Left renal cortex interstitium (tissue), 4 donors: ENCODE measurements around the gene STK24. TPM values are rescaled to one million over a fixed set of nuclear protein-coding genes. Genes with fewer than 3 reads are reported as not detected.

Experiments
- DNase-seq, 4 donors: peaks; one replicate each; pipeline ENCODE4 v3.0.0-alpha.2; 2013; ENCODE audit warnings: low read depth in 4 of 4, low spot score in 2 of 4, missing footprints in 1 of 4
- polyA plus RNA-seq, 4 donors: library from polyadenylated mRNA; unstranded; fragments of 120-200 nt; gene quantifications; one replicate each; pipeline ENCODE4 v1.2.1, GENCODE V29; 2013; ENCODE audit not compliant: insufficient read length in 4 of 4

The STK24 gene
- polyA plus RNA-seq, 4 donors: 110 to 129 (median 115) TPM

DNA sequence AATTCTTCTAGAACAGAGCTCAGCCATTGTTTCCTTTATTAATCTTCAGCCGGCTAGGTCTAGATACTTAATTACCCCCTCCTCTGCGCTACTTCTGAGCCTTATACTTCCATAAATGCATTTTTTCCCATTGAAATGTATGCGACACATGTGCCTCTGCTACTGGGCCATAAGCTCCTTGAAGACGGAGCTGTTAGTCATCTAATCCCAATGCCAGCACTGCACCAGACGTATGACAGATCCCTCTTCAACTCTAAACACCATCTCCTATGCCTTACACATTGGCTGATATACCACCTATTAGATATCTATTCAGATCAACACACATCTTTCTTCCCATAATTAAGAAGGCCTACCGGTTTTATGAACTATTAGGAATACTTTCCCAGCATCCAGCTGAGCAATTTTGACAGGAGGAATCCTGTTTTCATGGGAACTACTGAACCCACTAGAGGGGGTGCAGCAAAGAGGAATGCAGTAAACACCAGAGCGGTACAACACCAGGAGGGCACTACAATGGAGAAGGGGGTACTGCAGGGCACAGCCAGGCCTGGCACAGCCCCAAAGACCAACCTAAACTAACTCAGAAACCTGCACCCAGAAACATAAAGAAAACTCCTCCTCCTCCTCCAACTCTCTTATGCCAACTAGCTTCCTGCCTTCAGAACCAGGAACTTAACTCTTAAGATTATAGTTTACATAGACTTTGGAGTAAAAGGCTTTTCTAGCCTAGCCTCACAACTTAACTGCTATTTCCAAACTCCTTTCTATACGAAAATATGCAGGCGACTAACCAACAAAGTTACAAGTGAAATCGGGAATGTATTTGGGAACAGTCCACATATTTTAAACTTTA, 18.7 kb downstream of the STK24 start:
- DNase-seq: no peak

DNA sequence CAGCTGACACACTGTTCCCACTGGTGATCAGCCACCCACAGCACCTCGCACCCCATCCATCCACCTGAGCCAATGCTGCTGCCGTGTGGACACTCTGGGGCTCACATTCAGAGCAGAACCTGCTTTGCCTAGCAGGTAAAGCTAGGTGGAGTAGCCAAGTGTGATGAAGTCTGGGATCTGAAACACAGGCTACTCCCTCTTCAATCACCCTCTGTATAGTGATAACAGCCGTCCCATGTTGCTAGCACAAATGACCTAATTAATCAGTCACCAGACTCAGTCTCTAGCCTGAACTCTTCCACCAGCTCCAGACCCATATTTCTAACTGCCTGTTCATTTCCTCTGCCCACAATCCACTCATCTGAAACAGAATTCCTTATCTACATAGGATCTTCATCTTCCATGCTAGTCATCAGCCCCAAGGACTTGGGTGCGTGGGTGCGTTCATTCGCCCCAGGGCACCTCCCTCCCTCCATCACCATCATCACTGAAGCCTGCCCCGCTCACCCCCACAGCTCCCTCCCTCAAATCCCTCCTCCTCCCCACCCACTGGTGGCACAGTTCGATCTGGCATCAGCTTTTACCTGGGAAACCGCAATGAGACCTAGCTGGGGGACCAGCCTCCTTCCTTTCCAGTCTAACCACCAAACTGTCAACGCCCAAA, 19.8 kb downstream of the STK24 start:
- no peak for DNase-seq

DNA sequence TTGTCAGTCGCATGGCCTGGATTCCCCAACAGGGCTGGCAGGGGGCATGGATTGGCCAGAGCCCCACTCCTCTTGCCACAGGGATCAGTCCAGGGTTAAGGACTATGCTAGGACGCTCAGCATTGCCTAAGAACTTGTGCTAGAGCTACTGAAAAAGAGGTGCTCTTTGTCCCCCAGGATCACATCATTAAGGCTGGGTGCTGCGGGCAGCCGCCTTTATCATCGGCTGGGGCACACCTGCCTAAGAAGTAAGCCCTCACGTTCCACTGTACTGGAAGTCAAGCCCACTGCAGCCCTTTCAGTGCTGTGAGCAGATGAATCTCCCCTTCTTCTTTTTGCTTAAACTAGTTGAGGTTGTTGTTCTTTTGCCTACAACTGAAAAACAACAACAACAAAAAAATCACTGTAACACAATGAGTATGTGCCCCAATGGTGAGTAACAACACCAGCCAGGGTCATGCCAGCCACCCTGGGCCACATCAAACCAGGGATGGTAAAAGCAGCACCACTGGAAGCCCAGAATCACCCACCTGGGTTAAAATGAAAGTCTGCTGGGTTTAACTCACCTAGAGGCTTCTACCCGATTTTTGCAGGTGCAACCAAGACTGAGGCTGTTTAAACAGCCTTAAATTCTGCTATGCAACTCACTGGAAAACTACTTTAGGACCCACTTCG, 20.6 kb downstream of the STK24 start:
- DNase-seq: no peak

DNA sequence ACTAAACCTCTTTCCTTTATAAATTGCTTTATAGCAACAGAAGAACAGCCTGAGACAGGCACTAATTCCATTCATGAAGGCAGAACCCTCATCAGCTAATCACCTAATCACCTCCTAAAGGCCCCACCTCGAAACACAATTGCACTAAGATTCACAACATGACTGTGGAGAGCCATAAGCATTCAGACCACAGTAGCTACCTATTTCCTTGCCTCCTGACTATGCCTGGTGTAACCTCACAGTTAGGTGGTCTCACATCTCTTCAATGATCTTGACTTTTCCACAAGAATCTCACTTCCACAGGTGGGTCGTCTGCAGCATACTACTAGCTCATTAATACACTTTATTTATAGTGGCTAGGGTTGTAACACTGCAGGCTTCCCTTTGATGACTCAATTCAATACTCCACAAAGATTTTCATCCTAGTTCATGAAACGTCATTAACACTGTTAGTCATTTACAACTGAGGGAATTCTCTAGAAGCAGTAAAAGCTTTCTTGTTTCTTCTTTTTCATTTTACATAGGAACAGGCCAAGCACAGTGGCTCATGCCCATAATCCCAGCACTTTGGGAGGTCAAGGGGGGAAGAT, 27.1 kb downstream of the STK24 start:
- no peak for DNase-seq

DNA sequence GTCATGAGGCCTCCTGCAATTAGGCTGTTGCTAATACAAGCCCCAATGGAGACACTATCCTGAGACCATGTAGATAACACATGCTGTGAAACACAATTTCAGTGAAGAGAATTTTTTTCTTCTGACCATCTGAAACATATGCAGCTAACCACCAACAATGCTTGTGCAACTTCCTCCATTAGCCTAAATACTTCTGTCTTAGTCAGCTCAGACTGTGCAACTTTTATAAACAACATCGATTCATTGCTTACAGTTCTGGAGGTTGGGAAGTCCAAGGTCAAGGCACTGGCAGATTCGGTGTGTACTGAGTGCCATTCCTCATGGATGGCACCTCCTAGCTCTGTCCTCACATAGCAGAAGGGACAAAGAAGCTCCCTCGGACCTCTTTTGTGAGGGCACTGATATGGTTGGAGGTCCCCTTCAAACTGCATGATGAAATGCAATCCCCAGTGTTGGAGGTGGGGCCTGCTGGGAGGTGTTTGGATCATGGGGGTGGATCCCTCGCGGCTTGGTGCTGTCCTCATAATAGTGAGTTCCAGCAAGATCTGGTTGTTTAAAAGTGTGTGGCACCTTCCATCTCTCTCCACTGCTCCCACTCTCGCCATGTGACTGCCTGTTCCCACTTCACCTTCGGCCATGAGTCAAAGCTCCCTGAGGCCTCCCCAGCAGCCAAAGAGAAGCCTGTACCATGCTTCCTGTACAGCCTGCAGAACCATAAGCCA, 27.7 kb downstream of the STK24 start:
- no peak for DNase-seq

DNA sequence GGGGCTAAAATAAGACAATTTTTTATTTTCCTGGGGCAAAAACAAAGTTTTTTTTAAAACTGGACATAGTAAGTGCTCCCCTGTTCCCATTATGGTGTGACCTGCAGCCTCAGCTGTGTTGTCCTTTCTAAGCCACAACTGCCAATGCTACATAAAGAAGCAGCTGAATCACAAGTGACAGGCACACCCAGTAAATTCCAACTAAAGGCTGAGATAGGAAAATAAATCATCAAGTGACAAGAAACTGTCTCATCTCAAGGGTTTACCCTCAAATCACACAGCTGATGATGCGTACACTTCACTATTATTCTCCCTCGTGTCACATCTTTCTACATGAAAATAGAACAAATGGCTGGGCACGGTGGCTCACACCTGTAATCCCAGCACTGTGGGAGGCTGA, 28.7 kb downstream of the STK24 start:
- no peak for DNase-seq

DNA sequence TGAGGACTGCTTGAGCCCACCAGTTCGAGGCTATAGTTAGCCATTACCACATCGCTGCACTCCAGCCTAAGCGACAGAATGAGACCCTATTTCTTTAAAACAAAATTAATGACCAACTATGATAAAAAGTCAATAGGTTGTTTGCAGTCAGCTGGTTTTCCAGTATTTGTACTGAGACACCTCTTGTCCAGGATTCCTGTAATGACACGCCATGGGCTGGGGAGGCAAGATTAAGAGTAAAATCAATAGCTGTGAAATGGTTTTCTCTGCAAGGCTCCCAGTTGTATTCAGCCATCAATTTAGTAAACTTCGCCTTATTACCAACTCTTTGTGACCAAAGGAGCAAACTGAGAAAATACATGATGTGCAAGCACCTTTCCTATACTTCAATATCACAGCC, 29.5 kb downstream of the STK24 start:
- no peak for DNase-seq

DNA sequence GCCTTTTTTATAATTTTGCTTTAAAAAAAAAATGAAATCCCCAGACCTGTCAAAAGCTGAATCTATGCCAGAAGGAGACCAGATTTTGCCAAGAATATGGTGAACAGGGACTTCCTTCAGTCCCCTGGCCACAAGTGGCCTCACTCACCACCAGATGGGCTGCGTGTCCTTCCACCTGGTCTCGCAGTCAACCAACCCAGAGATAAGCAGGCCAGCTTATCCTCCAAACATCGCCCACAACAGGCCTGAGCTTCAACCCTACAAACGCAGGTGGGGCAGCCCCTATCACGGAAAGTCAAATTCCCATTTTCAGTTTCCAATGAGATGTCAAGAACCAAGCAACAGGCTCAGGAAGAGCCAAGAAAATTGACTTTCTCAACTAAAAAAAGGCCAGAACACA, 30.5 kb downstream of the STK24 start:
- no peak for DNase-seq

DNA sequence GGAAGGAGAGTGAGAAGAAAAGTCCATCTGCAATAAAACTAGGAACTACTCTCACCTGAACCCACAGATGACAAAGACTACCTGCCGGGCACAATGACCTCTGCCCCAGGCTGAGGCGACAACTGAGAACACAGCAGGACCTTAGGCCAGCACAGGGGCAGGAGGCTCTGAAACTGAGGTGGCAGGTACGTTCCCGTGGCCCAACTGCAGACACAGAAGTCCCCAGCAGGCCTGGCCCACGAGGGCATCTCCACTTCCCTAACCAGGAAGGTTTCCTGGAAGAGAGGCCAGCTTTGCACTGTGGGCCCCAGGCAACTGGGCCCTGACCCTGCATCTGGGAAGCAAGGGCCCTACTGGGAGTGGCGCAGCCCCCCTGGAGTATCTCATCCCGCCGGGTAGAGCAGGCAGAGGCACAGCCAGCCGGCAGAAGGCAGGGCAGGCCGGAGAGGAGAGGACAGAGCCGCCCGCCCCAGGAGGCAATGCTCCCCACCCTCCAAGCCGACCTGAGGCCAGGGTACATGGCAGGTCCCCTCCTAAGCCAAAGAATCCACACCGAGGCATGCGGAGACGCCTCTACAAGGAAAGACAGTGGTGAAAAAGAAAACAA, 32.7 kb downstream of the STK24 start:
- DNase-seq: no peak

DNA sequence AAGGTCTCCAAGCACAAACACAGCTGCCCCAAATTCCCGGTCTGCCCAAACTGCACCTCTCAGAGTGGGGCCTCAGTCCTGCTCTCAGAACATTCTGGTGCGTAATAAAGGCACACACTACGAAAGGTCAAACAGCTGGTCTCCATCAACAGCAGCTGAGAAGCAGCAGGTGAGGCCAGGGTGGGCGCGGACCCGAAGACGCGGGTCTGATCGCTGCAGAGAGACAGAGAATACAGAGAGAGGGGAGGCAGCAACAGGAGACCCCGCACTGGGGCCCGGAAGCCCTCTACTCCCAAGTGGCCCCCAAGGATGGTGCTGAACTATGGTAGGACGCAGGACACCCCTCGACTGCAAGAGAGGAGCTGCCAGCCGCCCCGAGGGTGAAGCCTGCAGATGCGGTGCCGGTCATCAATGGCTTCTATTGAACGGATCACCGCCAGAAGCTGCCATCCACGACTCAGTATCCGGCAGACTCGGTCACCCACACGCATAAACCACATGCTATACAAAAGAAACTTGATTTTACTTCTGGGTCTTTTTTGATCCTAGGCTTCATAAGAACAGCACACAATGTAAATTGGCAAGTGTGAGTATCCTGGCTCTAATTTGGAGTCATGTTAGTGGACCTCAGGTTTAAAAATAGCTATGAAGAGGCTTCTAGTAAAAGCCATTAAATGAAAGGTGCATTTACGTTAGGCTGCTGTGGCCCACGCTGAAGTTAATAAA, 33.4 kb downstream of the STK24 start:
- DNase-seq: no peak

DNA sequence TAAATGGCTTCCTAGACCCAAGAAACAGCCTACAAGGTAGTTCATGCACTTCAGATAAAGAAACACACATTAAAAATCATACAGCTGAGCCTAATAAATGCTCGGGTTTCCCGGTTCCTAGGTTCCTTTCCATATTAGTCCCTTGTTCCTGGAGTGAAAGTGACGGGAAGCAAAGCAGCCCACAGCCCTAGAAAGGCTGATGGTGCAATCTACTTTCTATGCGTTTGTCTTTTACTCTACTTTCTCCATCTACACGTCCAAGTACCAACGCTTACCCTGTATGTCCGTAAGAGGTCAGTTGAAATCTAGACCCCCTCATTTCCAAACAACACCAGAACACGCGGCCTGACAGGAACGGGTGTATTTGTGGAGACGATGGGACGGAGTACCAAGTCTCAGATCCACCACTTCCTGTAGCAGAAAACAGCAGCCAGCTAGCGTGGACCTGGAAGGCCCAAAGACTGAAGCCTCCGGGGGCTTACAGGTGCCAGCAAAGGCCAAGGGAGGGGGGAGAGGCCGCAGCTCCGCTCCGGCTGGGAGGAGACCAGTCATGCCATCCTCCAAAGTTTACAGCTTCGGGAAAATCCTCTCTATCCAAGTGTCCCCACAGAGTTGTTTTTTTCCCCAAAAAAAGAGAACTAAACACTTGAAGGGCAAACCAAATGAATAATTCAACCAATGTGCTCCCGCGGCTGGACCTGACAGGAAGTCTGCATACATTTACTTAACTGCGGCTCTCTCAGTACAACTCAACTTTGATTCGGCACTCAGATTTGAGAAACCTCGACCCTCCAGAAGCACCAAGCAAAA, 34.1 kb downstream of the STK24 start:
- no peak for DNase-seq

DNA sequence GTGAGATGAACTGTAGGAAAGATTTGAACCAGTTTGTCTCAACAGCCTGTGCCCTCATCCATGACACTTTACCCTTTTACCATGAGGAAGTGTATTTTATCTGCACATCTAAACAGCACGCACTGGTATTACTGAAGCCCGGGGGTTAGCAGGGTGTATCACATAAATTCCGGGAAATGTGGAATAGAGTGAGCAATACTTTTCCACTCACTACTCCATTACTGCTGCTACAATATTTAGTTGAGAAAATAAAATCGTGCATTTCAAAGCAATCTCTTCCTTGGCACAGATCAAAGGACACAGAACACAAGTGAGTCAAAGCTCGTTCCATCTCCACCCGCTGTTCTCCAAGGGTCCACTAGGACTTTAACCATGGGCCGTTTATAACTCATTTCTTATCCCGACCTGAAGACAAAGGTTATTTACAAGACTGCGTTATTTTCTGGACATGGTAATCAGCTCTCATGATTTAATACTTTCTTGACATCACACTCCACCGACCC, 35.2 kb downstream of the STK24 start:
- DNase-seq: no peak

DNA sequence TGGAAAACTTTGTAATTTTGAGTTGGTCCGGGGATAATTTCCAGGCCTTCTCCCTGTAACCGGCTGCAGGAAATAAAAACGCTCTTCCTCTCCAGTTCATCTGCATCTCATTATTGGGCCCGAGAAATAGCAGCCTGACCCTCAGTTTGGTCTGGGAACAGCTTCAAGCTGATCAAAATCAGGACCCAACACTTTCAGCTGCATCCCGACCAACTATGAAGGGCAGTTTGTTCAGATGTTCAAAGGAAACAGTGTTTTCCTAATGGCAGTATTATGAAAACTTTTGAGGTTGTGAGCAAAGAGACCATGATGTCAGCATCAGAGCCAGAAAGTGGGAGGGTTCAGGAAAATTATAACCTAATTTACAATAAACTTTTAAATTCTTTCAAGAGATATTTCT, 35.7 kb downstream of the STK24 start:
- no peak for DNase-seq

DNA sequence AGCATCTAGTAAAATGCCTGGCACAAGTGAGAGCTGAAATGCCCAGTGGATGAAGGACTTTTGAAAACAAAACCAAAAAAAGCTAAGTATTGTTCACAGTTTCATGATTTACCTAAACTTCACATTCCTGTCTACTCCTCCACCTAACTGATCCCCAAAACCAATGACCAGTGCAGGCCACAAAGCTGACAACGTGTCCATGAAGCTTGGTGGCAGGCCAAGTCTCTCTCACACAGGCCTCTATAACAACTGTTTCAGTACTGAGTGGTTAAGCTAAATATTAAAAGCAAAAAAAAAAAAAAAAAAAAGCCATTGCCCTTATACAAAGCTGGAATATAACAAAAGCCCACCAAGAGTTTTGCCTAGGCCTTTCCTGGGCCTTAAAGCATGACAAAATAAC, 36.4 kb downstream of the STK24 start:
- DNase-seq: no peak

DNA sequence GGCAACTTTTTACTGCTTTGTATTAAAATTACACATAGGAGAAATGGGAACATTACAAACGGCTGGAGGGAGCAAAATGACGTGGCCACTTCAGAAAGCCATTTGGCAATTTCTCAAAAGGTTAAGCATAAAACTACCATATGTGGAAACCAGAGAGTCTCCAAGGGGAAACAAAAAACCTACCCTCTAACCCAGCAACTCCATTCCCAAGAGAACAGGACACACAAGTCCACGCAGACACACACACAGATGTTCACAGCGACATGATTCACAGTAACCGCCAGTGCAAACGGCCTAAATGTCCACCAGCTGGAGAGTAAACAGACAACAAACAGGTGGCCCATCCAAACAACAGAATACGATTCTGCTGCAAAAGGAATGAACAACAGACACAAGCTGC, 37.2 kb downstream of the STK24 start:
- no peak for DNase-seq

DNA sequence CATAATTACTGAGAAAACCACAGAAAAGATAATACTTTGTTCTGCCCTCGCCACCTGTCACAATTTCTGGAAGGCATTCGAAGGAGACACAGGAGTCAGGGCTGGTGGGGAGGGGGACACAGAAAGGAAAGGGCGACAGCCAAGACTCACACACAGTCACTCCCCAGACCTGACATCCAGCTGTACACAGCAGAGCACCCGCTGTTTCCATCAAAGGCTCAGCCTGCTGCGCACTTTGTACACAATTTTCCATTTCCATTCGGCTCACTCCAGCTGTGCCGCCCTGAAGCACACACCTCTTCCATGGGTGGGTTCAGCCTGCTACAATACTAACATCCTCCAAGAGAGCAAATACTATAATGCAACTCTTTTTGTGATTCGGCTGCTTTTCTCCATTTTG, 38.0 kb downstream of the STK24 start:
- DNase-seq: no peak

DNA sequence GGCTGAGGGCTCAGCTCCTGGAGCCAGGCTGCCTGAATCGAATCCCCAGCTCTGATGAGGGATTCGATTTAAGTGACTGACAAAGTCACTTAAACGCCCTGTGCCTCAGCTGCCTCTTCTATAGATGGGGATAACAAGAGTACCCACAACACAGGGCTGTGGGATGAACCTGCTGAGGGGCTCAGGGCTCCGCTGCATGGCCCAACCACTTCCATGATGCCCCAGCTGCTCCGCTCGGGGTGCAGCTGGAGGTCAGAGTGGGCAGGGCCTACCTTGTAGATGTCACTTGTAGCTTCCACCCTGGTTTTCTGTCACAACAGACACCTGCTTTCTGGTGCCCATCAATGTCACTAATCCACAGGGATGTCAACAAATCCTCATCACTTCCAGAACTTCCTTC, 39.2 kb downstream of the STK24 start:
- DNase-seq: no peak

DNA sequence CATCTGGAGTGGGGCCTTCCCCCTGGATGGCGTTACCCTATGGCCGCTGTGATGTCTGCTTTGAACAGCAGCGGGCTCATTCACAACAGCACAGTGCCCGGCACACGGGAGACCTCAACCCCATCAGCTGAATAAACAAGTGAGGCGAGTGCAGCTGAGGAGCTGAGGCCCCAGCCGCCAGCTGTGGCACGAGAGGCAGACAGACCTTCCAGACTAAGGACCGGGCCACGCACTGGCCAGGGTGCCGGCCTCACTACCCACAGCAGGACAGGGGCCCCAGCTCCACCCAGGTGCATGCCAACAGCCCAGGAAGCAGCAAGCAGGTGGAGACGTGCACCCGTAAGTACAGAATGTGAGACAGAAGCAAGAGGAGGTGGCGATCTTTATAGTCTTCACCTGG, 39.6 kb downstream of the STK24 start:
- DNase-seq: no peak

DNA sequence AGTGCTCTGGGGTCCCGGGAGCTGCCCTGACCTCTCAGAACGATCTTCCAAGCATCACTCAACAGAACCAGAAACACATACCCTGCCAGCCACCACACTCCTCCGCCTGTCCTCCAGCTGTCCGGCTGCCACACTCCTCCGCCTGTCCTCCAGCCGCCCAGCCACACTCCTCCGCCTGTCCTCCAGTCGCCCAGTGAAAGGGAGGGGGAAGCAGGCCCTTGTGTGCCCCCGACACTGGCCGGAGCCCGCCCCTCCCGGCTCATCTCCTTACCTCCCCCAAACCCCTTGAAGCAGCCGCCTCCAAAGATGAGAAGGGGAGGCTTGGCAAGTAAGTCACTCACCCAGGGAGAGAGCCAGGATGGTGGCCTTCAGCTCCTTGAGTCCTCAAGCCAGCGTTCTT, 40.2 kb downstream of the STK24 start:
- DNase-seq: no peak
